Activated CD8-positive, alpha-beta memory T cell treated with anti-CD3 and anti-CD28 coated beads, Interleukin-2, amount 50 U/mL, for 1 hour (primary cell): ENCODE measurements around the gene LCA5.
"Not testable (repeated sequence)": the region's sequence is repeated elsewhere in the genome, so short reads cannot be mapped to it uniquely, and the experiment has no call there.

Source experiments
- DNase-seq: peaks from one replicate; pipeline ENCODE4 v3.0.0-alpha.2; 2020; ENCODE audit errors: extremely low read depth

LCA5 gene

DNA sequence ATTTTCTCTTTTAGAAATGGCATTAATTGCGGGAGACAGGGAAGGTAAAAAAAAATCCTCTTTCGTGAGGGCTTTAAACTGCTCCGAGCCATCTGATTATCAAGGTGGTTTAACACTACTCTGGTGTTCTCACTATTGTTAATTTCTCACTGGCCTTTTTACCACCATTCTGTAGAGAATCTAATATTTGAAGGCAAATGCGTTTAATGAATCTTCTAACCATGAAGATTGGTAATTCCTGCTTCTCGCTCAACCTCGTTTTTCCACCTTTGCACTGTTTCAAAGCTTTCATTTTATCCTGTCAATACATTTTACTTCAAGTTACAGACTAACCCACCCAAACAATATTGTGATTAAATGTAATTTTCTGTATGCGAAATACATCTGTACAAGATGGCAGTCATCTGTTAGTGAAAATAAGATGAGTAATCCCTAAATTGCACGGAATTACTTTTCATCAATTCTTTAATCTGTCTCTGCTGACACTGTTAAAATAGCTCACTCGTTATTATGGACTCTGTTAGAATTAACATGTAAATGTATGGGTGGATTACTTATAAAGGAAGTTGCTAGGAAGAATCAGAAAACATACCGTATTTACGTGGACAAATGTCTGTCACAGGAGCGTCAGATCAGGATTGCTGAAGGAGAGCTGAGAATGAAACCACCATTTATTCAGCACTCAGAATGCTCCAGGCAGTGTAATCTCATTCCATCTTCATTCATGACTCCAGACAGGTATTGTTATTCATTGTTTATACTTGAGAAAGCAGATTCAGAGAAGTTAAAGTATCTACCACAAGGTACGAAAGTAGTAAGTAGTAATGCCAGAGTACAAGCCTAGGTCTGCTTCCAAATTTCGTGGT lies 1.1 kb upstream of the LCA5 start:
- DNase-seq, result no peak

DNA sequence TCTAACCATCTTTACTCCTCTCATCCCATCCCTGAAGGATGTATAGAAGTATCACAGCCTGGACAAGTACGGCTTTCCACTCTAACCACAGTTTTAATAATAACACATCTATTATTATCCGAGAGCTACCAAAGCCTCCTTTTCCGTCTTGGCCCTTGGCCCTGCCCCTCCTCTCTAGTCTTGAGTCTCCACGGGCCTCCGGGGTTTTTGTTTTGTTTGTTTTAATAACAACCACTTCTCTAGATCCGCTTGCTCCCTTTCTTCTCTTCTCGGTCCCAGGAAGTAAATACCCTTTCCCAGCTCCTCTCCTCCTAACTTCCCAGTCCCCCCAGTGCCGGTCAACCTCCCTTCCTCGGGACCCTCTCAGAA lies 661 bp downstream of the LCA5 start:
- no peak for DNase-seq

DNA sequence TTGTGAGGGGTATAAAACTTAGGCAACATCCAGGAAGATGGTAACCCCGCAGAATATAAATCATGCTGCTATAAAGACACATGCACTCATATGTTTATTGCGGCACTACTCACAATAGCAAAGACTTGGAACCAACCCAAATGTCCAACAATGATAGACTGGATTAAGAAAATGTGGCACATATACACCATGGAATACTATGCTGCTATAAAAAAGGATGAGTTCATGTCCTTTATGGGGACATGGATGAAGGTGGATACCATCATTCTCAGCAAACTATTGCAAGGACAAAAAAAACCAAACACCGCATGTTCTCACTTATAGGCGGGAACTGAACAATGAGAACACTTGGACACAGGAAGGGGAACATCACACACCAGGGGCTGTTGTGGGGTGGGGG lies 7.7 kb downstream of the LCA5 start:
- not testable (repeated sequence) for DNase-seq

GRCh38 chr6:79526897-79527296 lies 10.3 kb downstream of the LCA5 start:
- no peak for DNase-seq

- DNase-seq, result no peak
Measured at GRCh38 chr6:79525272-79526100, 11.7 kb downstream of the LCA5 start.

GRCh38 chr6:79524065-79524464 lies 13.2 kb downstream of the LCA5 start:
- DNase-seq, result no peak

DNA sequence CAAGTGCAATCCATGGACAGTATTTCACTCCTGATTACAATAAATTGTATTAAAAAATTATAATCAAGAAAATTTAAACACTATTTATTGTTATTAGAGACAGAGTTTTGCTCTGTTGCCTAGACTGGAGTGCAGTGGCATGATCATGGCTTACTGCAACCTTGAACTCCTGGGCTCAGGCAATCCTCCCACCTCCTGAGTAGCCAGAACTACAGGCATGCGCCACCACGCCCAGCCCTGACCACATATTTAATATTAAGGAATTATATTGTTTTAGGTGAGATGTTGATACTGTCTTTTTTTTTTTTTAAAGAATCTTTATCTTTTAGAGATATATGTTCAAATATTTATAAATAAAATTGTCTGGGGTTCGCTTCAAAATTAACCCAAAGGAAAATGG lies 14.6 kb downstream of the LCA5 start:
- DNase-seq, result no peak

GRCh38 chr6:79520534-79520933 lies 16.7 kb downstream of the LCA5 start:
- no peak for DNase-seq

- DNase-seq, result no peak
Measured at GRCh38 chr6:79518842-79519241, 18.4 kb downstream of the LCA5 start.

DNA sequence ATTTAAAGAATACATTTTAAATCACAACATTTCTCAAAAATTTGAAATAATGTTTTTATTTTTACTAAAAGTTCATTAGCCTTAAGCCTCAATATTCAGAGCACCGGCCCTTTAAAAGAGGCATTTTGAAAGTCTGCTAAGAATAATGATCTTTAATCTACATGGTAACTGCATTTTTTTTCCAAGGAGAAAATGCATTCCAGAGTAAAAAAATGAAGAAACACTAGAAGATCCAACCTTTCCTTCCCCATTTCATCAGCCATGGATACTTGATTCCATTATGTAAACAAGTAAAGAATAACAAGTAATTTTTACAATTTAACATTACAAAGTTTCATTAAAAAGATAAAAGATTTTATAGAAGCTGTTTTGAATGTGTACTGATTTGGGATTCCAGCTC lies 21.8 kb downstream of the LCA5 start:
- DNase-seq, result no peak

- DNase-seq, result no peak
Measured at GRCh38 chr6:79513111-79513510, 24.1 kb downstream of the LCA5 start.

GRCh38 chr6:79512014-79512413 lies 25.2 kb downstream of the LCA5 start:
- DNase-seq, result no peak

GRCh38 chr6:79510707-79511106 lies 26.5 kb downstream of the LCA5 start:
- DNase-seq, result no peak

DNA sequence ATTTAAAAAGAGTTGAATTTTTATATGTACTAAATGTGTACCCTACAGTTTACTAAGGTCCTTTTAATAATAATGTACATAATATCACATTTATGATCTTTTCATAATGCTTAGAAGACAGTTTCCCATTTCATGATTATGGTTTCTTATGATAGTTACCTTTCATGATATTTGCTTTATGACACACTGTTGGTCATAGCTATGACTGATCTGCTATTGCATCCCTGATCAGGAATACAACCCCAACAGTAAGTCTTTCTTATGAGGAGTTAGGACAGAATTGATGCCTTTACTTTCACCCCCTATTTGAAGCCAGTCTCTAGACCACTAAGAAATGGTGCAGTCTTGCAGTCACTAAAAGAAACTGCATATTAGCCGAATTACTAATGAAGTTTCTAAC lies 31.0 kb downstream of the LCA5 start:
- DNase-seq, result no peak

- DNase-seq, result no peak
Measured at GRCh38 chr6:79504372-79504771, 32.9 kb downstream of the LCA5 start.

- DNase-seq, result no peak
Measured at GRCh38 chr6:79498842-79499241, 38.4 kb downstream of the LCA5 start.

DNA sequence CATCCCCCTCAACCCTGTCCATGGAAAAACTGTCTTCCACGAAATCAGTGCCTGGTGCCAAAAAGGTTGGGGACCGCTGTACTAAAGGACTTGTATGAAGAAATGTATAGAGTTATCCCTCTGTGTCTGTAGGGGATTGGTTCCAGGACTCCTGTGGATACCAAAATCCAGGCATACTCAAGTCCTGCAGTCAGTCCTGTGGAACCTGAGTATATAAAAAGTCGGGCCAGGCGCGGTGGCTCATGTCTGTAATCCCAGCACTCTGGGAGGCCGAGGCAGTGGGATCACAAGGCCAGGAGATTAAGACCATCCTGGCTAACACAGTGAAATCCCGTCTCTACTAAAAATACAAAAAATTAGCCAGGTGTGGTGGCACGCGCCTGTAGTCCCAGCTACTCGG lies 42.0 kb downstream of the LCA5 start:
- no peak for DNase-seq

GRCh38 chr6:79494841-79495240 lies 42.4 kb downstream of the LCA5 start:
- DNase-seq, result no peak

DNA sequence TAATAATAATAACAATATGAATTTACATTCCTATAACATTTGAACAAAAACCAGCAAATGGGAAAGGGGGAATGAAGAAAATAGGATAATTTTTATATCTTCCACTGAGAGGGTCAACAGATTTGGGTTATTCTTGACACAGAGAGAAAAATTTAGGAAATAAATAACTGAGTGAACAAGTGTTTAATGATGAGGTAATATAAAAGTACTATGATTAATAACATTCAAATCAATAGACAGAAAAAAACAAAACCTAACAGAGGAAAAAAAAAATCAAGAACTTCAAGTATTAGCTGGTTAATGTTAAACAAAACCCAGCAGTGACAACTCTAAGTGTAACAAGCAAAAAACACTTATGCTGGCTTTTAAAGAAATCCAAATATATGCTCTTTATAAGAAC lies 66.5 kb downstream of the LCA5 start:
- no peak for DNase-seq

DNA sequence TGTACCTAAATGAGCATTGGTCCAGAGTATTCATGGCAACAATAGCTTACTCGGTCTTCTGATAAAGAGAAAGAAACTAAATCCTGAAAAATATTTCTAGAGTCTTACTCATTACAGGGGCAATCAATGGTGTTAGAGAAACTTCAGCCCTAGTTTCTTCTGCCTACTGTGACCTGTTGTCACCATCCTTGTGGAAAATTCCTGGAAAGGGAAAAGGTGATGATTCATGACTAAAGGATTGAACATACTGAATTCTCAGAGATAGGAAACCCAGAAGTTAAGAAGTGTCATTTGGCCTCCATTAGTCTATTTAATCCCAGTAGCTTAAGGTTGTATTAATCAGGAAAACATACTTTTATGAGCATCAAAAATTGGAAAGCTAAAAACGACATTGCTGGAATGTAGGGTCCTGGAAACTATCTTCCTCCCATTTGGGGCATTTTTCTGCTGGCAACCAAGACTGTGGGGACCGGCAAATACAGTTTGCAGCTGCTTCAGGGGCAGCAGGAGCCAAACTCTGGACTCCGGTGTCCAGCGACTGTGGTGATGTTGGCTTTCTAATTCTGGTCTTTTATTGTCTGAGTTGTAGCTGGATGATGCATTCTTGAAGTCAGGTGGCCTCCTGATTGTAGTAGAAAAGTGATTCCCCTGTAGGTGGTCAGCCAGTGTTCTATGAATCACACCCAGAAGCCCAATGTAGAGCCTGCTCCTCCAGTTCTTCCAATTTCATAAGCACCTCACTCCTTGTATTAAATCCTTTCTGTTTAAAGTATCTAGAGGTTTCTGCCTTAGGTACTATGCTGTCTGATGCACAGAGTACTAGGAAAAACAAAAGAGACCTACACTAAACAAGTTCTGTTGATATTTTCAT lies 67.6 kb downstream of the LCA5 start:
- DNase-seq, result no peak

GRCh38 chr6:79468587-79468986 lies 68.6 kb downstream of the LCA5 start:
- DNase-seq, result no peak

DNA sequence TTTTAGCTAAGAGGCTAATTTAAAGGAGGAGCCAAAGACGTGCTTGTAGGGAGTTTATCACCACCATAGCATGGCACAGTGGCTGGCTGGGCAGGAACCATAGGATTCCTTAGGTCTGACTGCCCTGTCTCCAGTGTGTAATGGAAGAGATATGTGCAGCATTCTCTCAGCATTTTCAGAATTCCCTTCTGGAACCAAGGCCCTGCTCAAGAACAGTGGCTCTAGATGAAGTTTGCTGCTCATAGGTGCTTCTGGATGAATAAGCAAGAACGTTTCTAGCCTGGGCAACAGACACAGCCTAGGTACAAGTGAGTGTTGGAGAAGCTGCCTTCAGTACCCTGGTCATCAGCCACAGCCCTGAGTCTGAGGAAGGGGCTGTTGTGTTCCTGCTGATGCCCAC lies 69.1 kb downstream of the LCA5 start:
- DNase-seq, result no peak
